Activated naive CD8-positive, alpha-beta T cell treated with anti-CD3 and anti-CD28 coated beads for 36 hours (primary cell): ENCODE results near the gene PDE4B. TPM values are rescaled to one million over a fixed set of nuclear protein-coding genes. Genes with fewer than 3 reads are reported as not detected.

Experiments
- DNase-seq: peaks from one replicate; pipeline ENCODE4 v3.0.0; 2021
- H3K27ac Mint-ChIP-seq: one replicate; pipeline ENCODE4 v1.8.0; 2022; ENCODE audit warnings: mild to moderate bottlenecking, moderate library complexity, mixed read lengths
- H3K27me3 Mint-ChIP-seq: one replicate; pipeline ENCODE4 v1.8.0; 2022; ENCODE audit warnings: mild to moderate bottlenecking, mixed read lengths
- H3K36me3 Mint-ChIP-seq: one replicate; pipeline ENCODE4 v1.8.0; 2021; ENCODE audit warnings: mild to moderate bottlenecking, mixed read lengths
- H3K4me1 Mint-ChIP-seq: one replicate; pipeline ENCODE4 v1.8.0; 2021; ENCODE audit warnings: mixed read lengths
- H3K4me3 Mint-ChIP-seq: one replicate; pipeline ENCODE4 v1.8.0; 2022; ENCODE audit warnings: mild to moderate bottlenecking, moderate library complexity, mixed read lengths
- H3K9me3 Mint-ChIP-seq: one replicate; pipeline ENCODE4 v1.8.0; 2022; ENCODE audit warnings: mixed read lengths
- total RNA-seq, 2 experiments: library from RNA; stranded (reverse); gene quantifications; one replicate each; pipeline ENCODE4 v1.2.3, GENCODE V29; 2021

The PDE4B gene
- total RNA-seq, 2 experiments from 2014 or later: 22.3 to 24.6 TPM

DNA sequence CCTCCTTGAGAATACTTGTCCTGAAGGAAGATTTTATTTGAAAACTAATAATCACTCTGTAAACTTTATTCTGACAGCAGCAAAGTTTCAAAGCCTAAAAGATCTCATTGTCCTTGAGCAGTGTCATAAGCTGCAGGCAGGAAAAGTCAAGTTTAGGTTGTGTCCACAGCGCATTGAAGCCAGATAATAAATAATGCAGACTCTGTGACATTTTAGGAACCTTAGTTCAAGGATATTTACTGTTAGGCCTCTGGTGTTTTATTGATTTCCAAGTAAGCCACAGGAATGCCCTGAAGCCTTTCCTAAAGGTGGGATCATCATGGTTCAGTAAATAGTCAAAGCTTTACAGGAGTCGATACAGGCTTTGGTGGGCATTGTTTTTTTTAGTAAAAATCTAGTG is 384.8 kb downstream of the PDE4B start:
- no peak for DNase-seq
- H3K27me3 Mint-ChIP-seq: no peaks in the 10 kb centered on the region
- H3K9me3 Mint-ChIP-seq: no peaks in the 10 kb centered on the region
- H3K27ac Mint-ChIP-seq: no peak overlapping the region
- H3K4me1 Mint-ChIP-seq: peaks cover 7% of the 10 kb centered on the region
- H3K4me3 Mint-ChIP-seq: no peak overlapping the region
- H3K36me3 Mint-ChIP-seq: no peaks in the 10 kb centered on the region

- Mint-ChIP-seq H3K4me3 (no peak overlapping the region), H3K27ac (no peak overlapping the region), H3K9me3 (no peaks in the 10 kb centered on the region), H3K36me3 (no peaks in the 10 kb centered on the region), H3K4me1 (peaks cover 22% of the 10 kb centered on the region), H3K27me3 (no peaks in the 10 kb centered on the region)
- no peak for DNase-seq
These were observed 389.3 kb downstream of the PDE4B start for GRCh38 chr1:66182026-66182425.

- Mint-ChIP-seq H3K27me3 (no peaks in the 10 kb centered on the region), H3K36me3 (no peaks in the 10 kb centered on the region), H3K4me3 (no peak overlapping the region)
These were observed 390.0 kb downstream of the PDE4B start for GRCh38 chr1:66182551-66183178.

GRCh38 chr1:66183400-66183799 is 390.7 kb downstream of the PDE4B start:
- Mint-ChIP-seq H3K27ac (no peak overlapping the region), H3K4me3 (no peak overlapping the region), H3K4me1 (peaks cover 22% of the 10 kb centered on the region), H3K36me3 (no peaks in the 10 kb centered on the region), H3K27me3 (no peaks in the 10 kb centered on the region), H3K9me3 (no peaks in the 10 kb centered on the region)
- DNase-seq: no peak

More at GRCh38 chr1:66182551-66183178, 390.0 kb downstream of the PDE4B start:
- Mint-ChIP-seq H3K9me3 (no peaks in the 10 kb centered on the region), H3K4me1 (peaks cover 22% of the 10 kb centered on the region), H3K27ac (peak overlapping the region; percentile 25)
- peak; percentile 45 for DNase-seq

DNA sequence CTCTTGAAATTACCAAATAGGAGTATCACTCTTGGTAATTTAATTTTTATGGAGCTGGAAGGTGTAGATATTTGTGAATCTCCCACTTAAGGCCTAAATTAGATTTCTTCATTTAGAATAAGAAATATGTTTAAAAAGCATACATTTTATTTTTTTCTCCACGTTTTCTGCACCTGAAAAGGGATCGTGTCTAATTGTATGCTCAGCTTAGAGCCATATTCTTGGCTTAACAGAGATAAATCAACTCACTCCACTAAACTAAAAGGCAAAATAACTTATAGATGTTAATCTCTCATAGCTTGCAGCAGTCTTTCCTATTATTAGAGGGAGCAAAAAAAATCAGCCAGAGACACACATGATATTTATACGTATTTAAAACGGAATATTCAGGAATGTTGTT is 404.4 kb downstream of the PDE4B start:
- Mint-ChIP-seq H3K27me3 (no peaks in the 10 kb centered on the region), H3K4me1 (no peaks in the 10 kb centered on the region), H3K4me3 (no peak overlapping the region), H3K27ac (no peak overlapping the region), H3K36me3 (no peaks in the 10 kb centered on the region), H3K9me3 (no peaks in the 10 kb centered on the region)
- DNase-seq: no peak

DNA sequence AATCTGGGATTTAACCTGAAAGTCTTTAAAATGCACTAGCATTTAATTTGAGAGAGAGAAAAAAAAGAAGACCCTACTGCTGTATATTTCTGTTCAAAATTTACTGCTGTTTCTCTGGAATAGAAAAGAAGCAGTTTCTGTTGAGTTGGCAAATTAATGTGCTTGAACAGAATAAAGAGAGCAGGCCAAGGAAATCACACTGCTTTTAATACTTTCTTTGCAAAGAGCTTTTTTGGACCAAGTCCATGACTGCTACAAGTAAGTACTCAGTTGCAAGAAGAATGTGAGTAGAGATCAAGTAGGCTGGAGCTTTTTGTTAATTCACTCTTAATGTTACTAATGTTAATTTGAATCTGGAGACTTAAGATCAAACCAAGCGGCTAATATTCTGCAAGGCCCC is 405.1 kb downstream of the PDE4B start:
- H3K27ac Mint-ChIP-seq: no peak overlapping the region
- no peaks in the 10 kb centered on the region for H3K36me3 Mint-ChIP-seq

GRCh38 chr1:66206563-66207144 is 414.0 kb downstream of the PDE4B start:
- Mint-ChIP-seq H3K27ac (no peak overlapping the region), H3K36me3 (peaks cover 2% of the 10 kb centered on the region), H3K4me1 (no peaks in the 10 kb centered on the region), H3K27me3 (no peaks in the 10 kb centered on the region), H3K9me3 (peaks cover 4% of the 10 kb centered on the region), H3K4me3 (no peak overlapping the region)
- DNase-seq: no peak

More for the DNA sequence above, 405.1 kb downstream of the PDE4B start:
- H3K9me3 Mint-ChIP-seq: no peaks in the 10 kb centered on the region
- no peak overlapping the region for H3K4me3 Mint-ChIP-seq
- H3K4me1 Mint-ChIP-seq: no peaks in the 10 kb centered on the region
- no peaks in the 10 kb centered on the region for H3K27me3 Mint-ChIP-seq
- DNase-seq: no peak

DNA sequence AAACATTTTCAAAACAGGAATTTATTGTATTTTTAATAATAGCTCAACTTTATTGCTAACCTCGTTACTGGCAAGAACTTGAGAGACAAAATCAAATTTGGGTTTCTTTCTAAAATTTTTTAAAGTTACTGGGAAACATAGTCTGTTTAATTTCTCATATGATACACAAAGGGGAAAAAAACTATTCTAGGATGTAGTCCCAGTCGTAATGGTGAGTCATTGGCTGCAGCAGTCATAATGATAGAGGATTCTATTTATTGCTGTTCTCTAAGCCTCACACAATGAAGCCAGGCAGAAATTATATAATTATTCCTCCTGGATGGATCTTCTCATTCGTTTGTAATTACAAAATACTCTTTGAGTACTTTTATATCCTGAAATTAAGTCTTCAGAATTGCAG is 414.8 kb downstream of the PDE4B start:
- Mint-ChIP-seq H3K27me3 (no peaks in the 10 kb centered on the region), H3K4me3 (no peak overlapping the region), H3K4me1 (no peaks in the 10 kb centered on the region), H3K9me3 (peaks cover 4% of the 10 kb centered on the region), H3K27ac (no peak overlapping the region), H3K36me3 (peaks cover 2% of the 10 kb centered on the region)
- DNase-seq: no peak

DNA sequence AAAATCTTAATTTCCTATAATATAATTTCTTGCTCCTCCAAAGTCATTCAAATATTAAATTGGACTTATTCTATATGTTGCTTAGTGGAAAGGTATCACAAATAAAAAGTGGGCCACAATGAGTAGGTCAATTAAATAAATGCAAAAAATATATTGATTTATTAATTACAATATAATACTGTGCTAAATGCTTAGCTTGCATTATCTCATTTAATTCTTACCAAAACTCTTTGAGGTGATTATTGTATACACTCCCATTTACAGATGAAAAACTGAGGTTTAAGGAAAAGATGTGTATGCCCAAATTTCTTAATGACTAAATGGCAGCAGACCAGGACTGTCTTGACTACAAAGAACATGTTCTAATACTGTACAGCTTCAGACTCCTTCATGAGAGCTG is 415.9 kb downstream of the PDE4B start:
- Mint-ChIP-seq H3K27me3 (no peaks in the 10 kb centered on the region), H3K9me3 (peaks cover 4% of the 10 kb centered on the region), H3K4me3 (no peak overlapping the region), H3K27ac (no peak overlapping the region), H3K4me1 (no peaks in the 10 kb centered on the region), H3K36me3 (peaks cover 2% of the 10 kb centered on the region)
- DNase-seq: no peak

DNA sequence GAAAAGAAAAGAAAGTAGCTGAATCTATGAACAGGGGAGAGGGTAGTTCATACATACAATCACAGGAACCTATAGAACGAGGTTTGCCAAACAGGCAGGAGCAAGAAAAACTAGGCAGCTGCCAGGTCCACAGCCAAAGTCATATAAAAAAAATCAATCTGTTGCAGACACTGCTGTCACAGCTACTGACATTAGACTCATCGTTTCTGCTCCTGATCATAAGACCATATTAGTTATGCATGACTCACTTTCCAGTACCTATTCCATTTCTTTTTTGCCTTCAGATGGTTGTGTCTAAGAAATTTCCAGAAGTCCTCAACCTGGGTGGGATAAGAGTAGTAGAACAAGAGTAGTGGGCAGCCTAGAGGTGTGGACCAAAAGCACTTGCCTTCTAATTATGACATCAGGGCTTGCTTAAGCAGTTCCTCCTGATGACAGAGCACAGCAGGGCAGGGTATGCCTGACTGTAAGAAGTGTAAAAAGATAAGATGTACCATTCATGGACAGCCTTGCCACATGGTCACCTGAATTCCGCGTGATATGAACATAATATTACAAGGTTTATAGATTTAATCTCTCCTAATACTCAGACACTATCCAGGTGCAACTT is 418.0 kb downstream of the PDE4B start:
- H3K27ac Mint-ChIP-seq: no peak overlapping the region
- H3K4me3 Mint-ChIP-seq: no peak overlapping the region
- H3K36me3 Mint-ChIP-seq: no peaks in the 10 kb centered on the region
- H3K4me1 Mint-ChIP-seq: peaks cover 7% of the 10 kb centered on the region
- H3K9me3 Mint-ChIP-seq: no peaks in the 10 kb centered on the region
- no peak for DNase-seq
- H3K27me3 Mint-ChIP-seq: no peaks in the 10 kb centered on the region

DNA sequence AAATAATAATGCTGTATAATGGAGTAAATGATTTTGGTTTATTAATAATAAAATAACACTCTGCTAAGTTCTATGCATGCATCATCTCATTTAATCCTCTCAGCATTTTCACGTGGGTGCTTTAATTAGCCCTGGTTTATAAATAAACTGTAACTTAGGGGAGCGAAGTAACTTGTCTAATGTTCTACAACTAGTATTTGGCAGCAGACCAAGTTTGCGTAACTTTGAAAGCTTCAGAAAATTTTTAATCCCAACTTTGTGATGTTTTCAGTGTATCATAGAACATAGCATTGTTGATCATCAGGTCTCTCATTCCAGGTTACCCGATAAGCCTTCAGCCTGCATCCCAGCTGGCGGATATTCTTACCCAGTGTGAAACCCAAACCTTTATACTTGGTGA is 418.8 kb downstream of the PDE4B start:
- Mint-ChIP-seq H3K27ac (no peak overlapping the region), H3K9me3 (no peaks in the 10 kb centered on the region), H3K4me1 (peaks cover 7% of the 10 kb centered on the region), H3K36me3 (no peaks in the 10 kb centered on the region), H3K4me3 (no peak overlapping the region), H3K27me3 (no peaks in the 10 kb centered on the region)
- DNase-seq: no peak

DNA sequence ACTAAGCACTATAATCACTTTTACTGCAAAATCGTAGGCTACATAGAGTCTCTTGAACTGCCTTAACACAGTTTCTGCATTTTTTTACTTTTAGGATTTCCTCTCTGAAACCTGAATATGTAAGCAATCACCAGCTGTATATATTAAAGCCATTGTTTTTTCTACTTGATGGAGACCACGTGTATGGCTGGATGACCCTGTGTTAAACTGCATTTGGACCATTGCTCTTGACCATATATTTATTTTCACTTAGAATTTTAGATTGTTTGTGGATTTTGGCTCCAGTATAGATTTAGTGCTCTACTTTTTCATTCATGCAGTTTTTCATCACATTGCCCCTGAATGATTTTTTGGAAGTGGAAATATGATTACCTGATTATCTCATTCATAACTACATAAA is 420.8 kb downstream of the PDE4B start:
- no peaks in the 10 kb centered on the region for H3K9me3 Mint-ChIP-seq
- peaks cover 7% of the 10 kb centered on the region for H3K4me1 Mint-ChIP-seq
- no peaks in the 10 kb centered on the region for H3K27me3 Mint-ChIP-seq
- no peaks in the 10 kb centered on the region for H3K36me3 Mint-ChIP-seq
- DNase-seq: no peak
- H3K4me3 Mint-ChIP-seq: no peak overlapping the region
- H3K27ac Mint-ChIP-seq: no peak overlapping the region

- H3K9me3 Mint-ChIP-seq: no peaks in the 10 kb centered on the region
- H3K4me1 Mint-ChIP-seq: peaks cover 7% of the 10 kb centered on the region
- no peaks in the 10 kb centered on the region for H3K36me3 Mint-ChIP-seq
- no peak for DNase-seq
- H3K4me3 Mint-ChIP-seq: no peak overlapping the region
- peak overlapping the region; percentile 5 for H3K27ac Mint-ChIP-seq
- H3K27me3 Mint-ChIP-seq: no peaks in the 10 kb centered on the region
These were observed 422.2 kb downstream of the PDE4B start for GRCh38 chr1:66214901-66215300.

DNA sequence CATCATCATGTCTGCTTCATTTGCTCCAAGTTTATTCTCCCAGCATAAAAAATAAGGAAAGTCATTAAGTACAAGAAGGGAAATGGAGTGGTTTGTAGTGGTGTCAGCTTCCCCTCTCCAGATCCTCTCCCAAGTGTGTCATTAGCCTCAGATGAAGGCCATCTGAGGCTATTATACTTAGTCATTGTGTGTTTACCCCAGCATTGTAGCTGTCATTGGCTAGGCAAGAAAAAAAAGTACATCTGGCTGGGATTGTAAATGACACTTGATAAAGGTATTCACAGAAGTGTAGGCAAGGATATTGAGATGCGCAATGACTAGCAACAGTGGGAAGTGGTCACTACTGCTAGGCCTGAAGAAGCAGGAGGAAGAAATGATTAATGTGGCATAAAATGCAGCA is 424.3 kb downstream of the PDE4B start:
- H3K36me3 Mint-ChIP-seq: no peaks in the 10 kb centered on the region
- peaks cover 7% of the 10 kb centered on the region for H3K4me1 Mint-ChIP-seq
- DNase-seq: no peak
- no peak overlapping the region for H3K4me3 Mint-ChIP-seq
- H3K27me3 Mint-ChIP-seq: no peaks in the 10 kb centered on the region
- no peaks in the 10 kb centered on the region for H3K9me3 Mint-ChIP-seq
- H3K27ac Mint-ChIP-seq: no peak overlapping the region

DNA sequence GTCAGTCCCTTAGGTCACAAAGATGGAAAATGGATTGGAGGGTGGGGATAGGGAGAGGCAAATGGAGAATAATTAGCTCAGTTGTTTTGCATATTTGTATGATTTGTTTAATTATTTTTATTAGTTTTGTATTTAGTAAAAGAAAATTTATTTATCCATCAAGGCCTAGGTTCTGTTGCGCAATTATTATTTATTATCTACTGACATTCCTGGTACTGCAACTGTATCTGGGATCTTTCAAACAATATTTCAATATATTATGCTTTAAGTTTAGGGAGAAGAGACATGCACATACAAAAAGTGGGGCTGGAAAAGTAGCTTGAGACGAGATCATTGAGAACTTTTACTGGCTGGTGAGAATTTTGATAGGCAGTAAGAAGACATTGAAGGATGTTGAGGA is 424.9 kb downstream of the PDE4B start:
- Mint-ChIP-seq H3K27ac (no peak overlapping the region), H3K9me3 (no peaks in the 10 kb centered on the region), H3K27me3 (no peaks in the 10 kb centered on the region), H3K4me3 (no peak overlapping the region), H3K36me3 (no peaks in the 10 kb centered on the region), H3K4me1 (peaks cover 7% of the 10 kb centered on the region)
- DNase-seq: no peak

DNA sequence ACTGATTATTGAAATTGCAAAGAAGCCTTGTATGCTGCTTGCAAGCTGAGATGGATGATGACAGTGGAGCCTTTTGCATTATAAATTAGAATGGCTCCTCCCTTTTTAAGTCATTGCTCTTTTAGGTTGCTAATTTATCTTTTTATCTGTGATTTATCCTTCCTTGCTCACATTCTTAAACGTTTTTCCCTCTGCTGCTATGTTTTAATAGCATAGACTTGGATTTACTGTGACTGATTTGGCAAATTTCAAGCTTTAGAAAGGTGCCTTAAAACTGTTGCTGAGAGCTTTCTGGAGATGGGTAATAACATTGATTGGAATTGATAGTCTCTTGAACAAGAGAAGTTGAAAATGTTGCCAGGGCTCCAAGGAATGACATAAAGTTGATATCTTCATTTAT is 427.8 kb downstream of the PDE4B start:
- H3K36me3 Mint-ChIP-seq: no peaks in the 10 kb centered on the region
- peaks cover 2% of the 10 kb centered on the region for H3K4me1 Mint-ChIP-seq
- no peak overlapping the region for H3K27ac Mint-ChIP-seq
- DNase-seq: no peak
- no peaks in the 10 kb centered on the region for H3K9me3 Mint-ChIP-seq
- no peaks in the 10 kb centered on the region for H3K27me3 Mint-ChIP-seq
- no peak overlapping the region for H3K4me3 Mint-ChIP-seq
